ENCODE measurements around the gene WWP2. TPM values are rescaled to one million over a fixed set of nuclear protein-coding genes. Genes with fewer than 3 reads are reported as not detected.
A peak's percentile ranks its signal among the peaks of the same experiment; 100 is the strongest.

The WWP2 gene
- total and polyA plus RNA-seq, 11 donors = 8.4 to 33.2 (median 23.5) TPM

DNA sequence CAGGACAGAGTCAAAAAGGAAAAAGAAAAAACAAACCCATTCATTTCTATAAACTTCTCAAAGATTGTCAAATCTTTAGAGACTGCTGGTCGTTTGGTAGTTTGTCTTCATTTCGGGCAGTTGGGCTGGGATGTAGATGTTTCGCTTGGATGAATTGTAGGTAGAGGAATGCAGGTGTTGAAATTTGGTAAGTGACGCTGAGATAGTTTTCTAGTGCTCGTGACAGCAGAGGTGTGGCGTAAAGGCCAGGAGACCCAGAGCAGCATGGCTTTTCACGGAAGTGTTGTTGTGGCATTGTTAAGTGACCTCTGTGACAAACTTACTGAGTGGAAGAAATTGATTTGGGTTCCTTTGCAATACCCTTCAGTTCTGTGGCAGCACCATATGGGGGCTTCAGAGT lies 110.8 kb downstream of the WWP2 start:
- TF ChIP-seq CTCF (IDR thresholded peaks at IDR 0.05) (no peak), POLR2A (IDR thresholded peaks at IDR 0.05) (no peak)
- no peak for ATAC-seq
- Histone ChIP-seq H3K27ac (no peak overlapping the region), H3K4me1 (peaks cover 0 to 8% (median 0%) of the 10 kb centered on the region in 12 donors), H3K27me3 (no peaks in the 10 kb centered on the region), H3K36me3 (peaks cover 0 to 75% (median 42%) of the 10 kb centered on the region in 9 donors), H3K4me3 (no peak overlapping the region), H3K9me3 (peaks cover 0 to 14% (median 4%) of the 10 kb centered on the region in 12 donors)
- whole genome bisulfite sequencing, 4 donors = 86 to 95% (median 92%) methylated on average over 7 of the region's 7 CpGs
- intact Hi-C loops (cut with DNase I) = loop anchor here in 1 of 10 donors (5.0 kb wide), 1 partner anchor 34 kb away; no protein-coding TSS in a partner anchor
- no peak for DNase-seq

DNA sequence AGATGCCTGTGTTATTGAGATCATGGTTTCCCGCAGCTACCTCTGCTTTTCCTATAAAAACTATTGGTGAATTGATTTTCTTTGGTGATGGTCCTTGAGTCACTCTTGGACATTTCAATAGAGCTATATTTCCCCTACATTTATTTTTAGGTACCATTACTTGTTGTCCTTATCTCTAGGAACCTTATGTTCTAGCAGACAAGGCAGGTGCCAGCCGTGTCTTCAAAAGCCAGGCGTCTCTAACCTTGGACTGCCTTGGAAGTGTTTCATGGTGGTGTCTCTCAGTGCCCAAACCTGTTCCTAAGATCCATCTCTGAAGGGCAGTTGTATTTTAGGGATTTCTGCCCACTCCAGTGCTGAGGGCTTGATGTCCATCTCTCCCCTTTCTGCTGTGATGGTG lies 111.7 kb downstream of the WWP2 start:
- H3K9me3 ChIP-seq = peaks cover 0 to 14% (median 4%) of the 10 kb centered on the region in 12 donors
- H3K4me3 ChIP-seq = no peak overlapping the region
- ATAC-seq (peak in 1 of 4 donors; percentile 26), DNase-seq (no peak)
- TF ChIP-seq CTCF (IDR thresholded peaks at IDR 0.05) (no peak), POLR2A (IDR thresholded peaks at IDR 0.05) (no peak)
- H3K27ac ChIP-seq = no peak overlapping the region
- intact Hi-C loops (cut with DNase I) = loop anchor here in 1 of 10 donors (5.0 kb wide), 1 partner anchor 34 kb away; no protein-coding TSS in a partner anchor
- peaks cover 0 to 6% (median 0%) of the 10 kb centered on the region in 12 donors for H3K4me1 ChIP-seq
- H3K36me3 ChIP-seq = peaks cover 0 to 83% (median 44%) of the 10 kb centered on the region in 9 donors
- 57 to 74% (median 69%) methylated on average over 3 of the region's 3 CpGs for WGBS, 4 donors
- H3K27me3 ChIP-seq = no peaks in the 10 kb centered on the region

DNA sequence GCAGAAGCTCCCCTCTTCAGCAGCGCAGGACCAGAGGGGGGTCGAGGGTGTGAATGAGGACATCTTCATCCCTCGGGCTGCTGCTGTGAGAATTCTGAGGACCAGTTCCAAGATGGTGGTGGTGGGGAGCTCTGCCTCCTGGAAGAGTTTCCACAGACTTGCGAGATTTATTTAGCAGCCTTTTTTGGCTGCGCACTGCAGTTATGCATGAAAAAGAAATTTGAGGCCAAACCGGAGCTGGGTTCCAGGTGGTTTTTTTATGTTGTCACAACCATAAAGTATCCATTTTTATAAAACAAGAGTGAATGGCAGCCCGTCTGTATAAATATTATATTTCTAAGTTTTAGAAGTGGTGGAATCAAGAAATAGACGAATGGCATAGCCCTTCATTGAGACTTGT lies 112.1 kb downstream of the WWP2 start:
- H3K36me3 ChIP-seq = peaks cover 0 to 86% (median 44%) of the 10 kb centered on the region in 9 donors
- 81 to 92% (median 88%) methylated on average over 6 to 8 of the region's 8 CpGs for whole genome bisulfite sequencing, 4 donors
- peaks cover 0 to 14% (median 4%) of the 10 kb centered on the region in 12 donors for H3K9me3 ChIP-seq
- no peak overlapping the region for H3K4me3 ChIP-seq
- ATAC-seq = no peak
- intact Hi-C loops (cut with DNase I) = loop anchor here in 1 of 10 donors (5.0 kb wide), 1 partner anchor 33 kb away; no protein-coding TSS in a partner anchor
- no peak for TF ChIP-seq POLR2A (IDR thresholded peaks at IDR 0.05)
- no peak for TF ChIP-seq CTCF (IDR thresholded peaks at IDR 0.05)
- H3K27ac ChIP-seq = no peak overlapping the region
- no peaks in the 10 kb centered on the region for H3K27me3 ChIP-seq
- peaks cover 0 to 6% (median 0%) of the 10 kb centered on the region in 12 donors for H3K4me1 ChIP-seq
- no peak for DNase-seq

DNA sequence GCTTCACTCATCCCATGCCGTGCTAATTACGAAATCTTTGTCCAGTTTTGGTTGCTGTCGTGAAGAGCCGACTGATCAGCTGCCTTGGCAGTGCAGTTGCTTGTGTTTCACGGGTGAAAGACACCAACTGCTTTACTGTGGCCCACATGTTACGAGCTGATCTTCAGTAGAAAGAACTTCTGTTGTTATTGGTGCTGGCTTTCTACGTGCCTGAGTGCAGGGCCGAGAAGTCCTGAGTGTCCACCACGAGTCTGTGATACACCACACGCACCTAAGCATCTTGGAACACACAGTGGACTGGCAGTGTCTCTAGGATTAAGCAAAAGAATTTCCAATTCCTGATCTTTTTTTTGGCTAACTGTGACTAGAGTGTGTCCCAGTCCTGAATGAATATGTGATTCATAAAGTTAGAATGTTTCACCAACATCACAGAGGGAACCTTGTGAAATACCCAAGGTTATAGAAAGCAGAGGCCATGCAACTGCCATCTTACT lies 118.6 kb downstream of the WWP2 start:
- Histone ChIP-seq H3K4me3 (no peak overlapping the region), H3K4me1 (no peaks in the 10 kb centered on the region), H3K36me3 (peaks cover 0 to 44% (median 12%) of the 10 kb centered on the region in 9 donors), H3K9me3 (peaks cover 0 to 15% (median 4%) of the 10 kb centered on the region in 12 donors), H3K27me3 (no peaks in the 10 kb centered on the region), H3K27ac (no peak overlapping the region)
- ATAC-seq (no peak), DNase-seq (no peak)
- no peak for TF ChIP-seq POLR2A (IDR thresholded peaks at IDR 0.05)
- intact Hi-C loops (cut with DNase I) = no loop called here
- 92 to 95% (median 94%) methylated on average over 10 of the region's 10 CpGs for WGBS, 4 donors
